ENCODE measurements around the gene AANAT. TPM values are rescaled to one million over a fixed set of nuclear protein-coding genes. Genes with fewer than 3 reads are reported as not detected.

The AANAT gene
- total and polyA plus RNA-seq, 5 experiments from 2014 or later = not detected

DNA sequence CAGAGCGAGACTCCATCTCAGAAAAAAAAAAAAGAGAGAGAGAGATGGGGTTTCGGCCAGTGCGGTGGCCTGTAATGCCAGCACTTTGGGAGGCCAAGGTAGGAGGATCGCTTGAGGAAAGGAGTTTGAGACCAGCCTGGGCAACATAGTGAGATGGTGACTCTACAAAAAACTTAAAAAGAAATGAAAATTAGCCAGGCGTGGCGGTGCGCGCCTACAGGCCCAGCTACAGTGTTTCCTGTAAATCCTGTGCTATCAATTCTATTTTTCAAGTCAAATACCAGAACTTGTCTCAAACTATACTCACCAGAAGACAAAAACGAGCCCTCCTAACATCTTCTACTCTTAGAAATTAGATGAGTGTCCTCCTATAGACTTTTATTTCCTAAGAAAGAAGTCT is 33.7 kb upstream of the AANAT start:
- Mint-ChIP-seq H3K4me1 (peaks cover 19 to 56% (median 26%) of the 10 kb centered on the region in 4 donors), H3K4me3 (no peak overlapping the region), H3K27ac (no peak overlapping the region), H3K27me3 (no peaks in the 10 kb centered on the region), H3K36me3 (peaks cover 0 to 20% (median 2%) of the 10 kb centered on the region in 3 donors), H3K9me3 (no peaks in the 10 kb centered on the region)
- DNase-seq (no peak), ATAC-seq (no peak)
- POLR2A ChIA-PET = no interaction called here

DNA sequence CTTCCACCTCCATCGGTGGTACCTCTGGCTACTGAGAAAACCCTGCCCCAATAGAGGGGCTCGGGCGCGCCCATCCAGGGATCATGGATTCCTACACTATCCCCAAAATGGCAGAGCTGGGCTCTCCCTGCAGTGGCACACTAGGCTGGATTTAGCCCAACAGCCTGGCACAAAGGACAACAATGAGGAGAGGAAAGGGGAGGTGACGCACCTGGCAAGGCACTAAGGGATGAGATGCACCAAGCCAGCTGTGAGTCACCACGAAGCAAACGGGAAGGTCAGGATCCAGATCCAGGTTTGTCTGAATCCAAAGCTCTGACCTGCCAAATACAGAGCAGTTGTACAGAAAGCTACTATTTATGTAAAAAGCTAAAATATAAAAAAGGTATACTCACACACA is 32.5 kb upstream of the AANAT start:
- Mint-ChIP-seq H3K36me3 (peaks cover 0 to 18% (median 2%) of the 10 kb centered on the region in 3 donors), H3K4me1 (peaks cover 26 to 65% (median 33%) of the 10 kb centered on the region in 4 donors), H3K27me3 (no peaks in the 10 kb centered on the region), H3K4me3 (no peak overlapping the region), H3K9me3 (no peaks in the 10 kb centered on the region), H3K27ac (no peak overlapping the region)
- DNase-seq (no peak), ATAC-seq (no peak)
- POLR2A ChIA-PET = interaction anchor here (0.8 kb wide), 1 partner anchor 15 kb away, joined by 4 read pairs; no protein-coding TSS in a partner anchor

DNA sequence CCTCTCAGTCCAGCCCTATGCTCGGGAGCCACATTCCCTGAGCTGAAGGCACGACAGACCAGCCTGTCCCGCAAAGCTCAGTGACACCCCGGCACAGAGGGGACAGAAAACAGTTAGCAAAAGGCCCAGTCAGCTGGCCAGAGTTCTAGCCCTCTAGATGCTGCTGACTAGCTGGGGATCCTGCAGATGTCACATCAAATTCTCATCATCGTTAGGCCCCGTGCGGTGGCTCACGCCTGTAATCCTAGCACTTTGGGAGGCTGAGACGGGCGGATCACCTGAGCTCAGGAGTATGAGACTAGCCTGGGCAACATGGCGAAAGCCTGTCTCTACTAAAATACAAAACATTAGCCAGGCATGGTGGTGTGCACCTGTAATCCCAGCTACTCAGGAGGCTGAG is 31.7 kb upstream of the AANAT start:
- H3K27me3 Mint-ChIP-seq = no peaks in the 10 kb centered on the region
- no peak overlapping the region for H3K4me3 Mint-ChIP-seq
- DNase-seq (no peak), ATAC-seq (no peak)
- peaks cover 26 to 67% (median 39%) of the 10 kb centered on the region in 4 donors for H3K4me1 Mint-ChIP-seq
- H3K36me3 Mint-ChIP-seq = peaks cover 0 to 15% (median 2%) of the 10 kb centered on the region in 3 donors
- POLR2A ChIA-PET = no interaction called here
- H3K27ac Mint-ChIP-seq = no peak overlapping the region
- no peaks in the 10 kb centered on the region for H3K9me3 Mint-ChIP-seq

DNA sequence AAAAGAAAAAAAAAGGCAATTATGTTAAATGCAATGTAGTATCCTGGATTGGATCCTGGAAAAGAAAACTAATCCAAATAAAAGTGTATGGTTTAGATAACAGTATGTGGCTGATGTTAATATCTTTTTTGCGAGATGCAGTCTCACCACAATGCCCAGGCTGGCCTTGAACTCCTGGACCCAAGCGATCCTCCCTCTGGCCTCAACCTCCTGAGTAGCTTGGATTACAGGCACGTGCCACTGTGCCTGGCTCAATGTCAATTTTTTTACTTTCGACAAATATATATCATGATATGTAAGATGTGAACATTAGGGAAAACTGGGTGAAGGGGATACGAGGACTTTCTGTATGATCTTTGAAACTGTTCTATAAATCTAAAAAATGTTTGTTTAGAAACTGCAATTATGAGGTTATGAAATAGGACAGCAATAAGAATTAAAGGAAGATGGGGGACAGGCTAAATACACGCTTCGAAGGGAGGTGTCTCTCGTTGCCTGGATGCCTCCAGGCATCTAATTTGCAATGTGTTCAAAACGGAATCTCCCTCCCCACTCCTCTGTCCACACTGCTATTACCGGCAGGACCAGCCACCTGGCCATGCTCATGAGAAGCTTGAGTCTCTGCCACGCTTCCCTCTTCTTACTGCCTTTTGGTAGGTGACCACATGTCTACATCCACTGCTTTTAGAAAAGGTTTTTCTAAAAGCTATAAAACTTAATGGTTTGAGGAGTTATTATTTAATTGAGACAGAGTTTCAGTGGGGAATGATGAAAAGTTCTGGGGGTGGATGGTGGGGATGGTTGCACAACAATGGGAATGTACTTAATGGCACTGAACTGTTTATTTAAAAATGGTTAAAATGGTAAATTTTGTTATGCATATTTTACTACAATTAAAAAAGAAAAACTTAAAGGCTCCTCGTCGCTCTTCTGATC is 29.7 kb upstream of the AANAT start:
- Mint-ChIP-seq H3K4me1 (peaks cover 36 to 72% (median 50%) of the 10 kb centered on the region in 4 donors), H3K4me3 (peak overlapping the region in 1 of 10 donors; percentile 24)

DNA sequence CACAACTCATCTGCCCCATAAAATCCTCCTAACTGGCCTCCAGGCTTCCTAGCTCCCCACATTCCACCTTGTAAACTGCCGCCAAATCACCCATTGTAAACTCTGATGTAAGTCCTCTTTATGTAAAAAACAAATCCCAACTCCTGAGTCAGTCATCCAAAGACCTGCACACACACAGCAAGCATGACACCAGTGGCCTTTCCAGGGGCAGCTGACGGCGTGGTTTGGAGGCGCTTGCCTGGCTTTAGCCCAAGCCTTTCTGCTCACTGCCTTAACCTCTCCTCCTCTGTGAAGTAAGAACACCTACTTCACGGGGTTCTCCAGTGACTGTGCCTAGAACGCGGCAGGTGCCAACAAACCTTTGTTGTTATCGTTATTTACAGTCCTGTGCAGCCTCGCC is 28.5 kb upstream of the AANAT start:
- ATAC-seq (no peak), DNase-seq (no peak)
- no peaks in the 10 kb centered on the region for H3K27me3 Mint-ChIP-seq
- no peak overlapping the region for H3K4me3 Mint-ChIP-seq
- H3K36me3 Mint-ChIP-seq = peaks cover 0 to 17% (median 2%) of the 10 kb centered on the region in 3 donors
- POLR2A ChIA-PET = no interaction called here
- H3K27ac Mint-ChIP-seq = no peak overlapping the region
- H3K9me3 Mint-ChIP-seq = no peaks in the 10 kb centered on the region
- H3K4me1 Mint-ChIP-seq = peaks cover 42 to 70% (median 59%) of the 10 kb centered on the region in 4 donors

More for the DNA sequence above, 29.7 kb upstream of the AANAT start:
- POLR2A ChIA-PET = no interaction called here
- ATAC-seq = no peak
- Mint-ChIP-seq H3K9me3 (no peaks in the 10 kb centered on the region), H3K27ac (no peak overlapping the region), H3K36me3 (peaks cover 0 to 17% (median 2%) of the 10 kb centered on the region in 3 donors), H3K27me3 (no peaks in the 10 kb centered on the region)
- no peak for DNase-seq

DNA sequence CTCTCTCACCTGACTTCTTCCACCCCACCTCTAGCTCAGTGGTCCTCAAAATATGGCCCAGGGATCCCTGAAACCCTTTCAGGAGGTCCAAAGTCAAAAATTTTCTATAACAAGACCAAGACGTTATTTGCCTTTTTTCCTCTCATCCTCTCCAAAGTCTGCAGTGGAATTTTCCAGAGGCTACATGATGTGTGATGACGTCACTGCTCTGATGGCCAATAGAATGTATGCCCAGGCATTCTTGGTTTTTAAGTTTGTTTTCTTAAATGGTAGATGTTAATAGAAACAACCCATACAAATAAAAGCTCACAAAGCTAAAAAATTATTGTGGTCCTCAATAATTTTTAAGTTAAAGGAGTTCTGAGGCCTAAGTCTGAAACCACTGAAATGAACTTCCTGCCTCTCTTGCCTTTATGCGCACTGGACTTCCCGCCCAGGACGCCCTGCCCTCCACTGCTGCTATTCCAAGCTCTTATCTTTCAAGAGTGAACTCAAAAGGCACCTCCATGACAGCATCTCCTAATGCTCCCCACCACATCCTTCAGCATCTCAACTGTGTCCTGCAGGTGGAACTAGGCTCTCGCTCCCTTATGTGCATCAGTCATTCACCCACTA is 28.0 kb upstream of the AANAT start:
- POLR2A ChIA-PET = no interaction called here
- no peak for ATAC-seq
- no peak overlapping the region for H3K4me3 Mint-ChIP-seq
- peak overlapping the region in 3 of 10 donors; percentile 17 to 67 (median 20) for H3K27ac Mint-ChIP-seq
- peaks cover 41 to 69% (median 65%) of the 10 kb centered on the region in 4 donors for H3K4me1 Mint-ChIP-seq
- DNase-seq = no peak
- no peaks in the 10 kb centered on the region for H3K9me3 Mint-ChIP-seq
- H3K36me3 Mint-ChIP-seq = peaks cover 0 to 15% (median 2%) of the 10 kb centered on the region in 3 donors
- H3K27me3 Mint-ChIP-seq = no peaks in the 10 kb centered on the region

DNA sequence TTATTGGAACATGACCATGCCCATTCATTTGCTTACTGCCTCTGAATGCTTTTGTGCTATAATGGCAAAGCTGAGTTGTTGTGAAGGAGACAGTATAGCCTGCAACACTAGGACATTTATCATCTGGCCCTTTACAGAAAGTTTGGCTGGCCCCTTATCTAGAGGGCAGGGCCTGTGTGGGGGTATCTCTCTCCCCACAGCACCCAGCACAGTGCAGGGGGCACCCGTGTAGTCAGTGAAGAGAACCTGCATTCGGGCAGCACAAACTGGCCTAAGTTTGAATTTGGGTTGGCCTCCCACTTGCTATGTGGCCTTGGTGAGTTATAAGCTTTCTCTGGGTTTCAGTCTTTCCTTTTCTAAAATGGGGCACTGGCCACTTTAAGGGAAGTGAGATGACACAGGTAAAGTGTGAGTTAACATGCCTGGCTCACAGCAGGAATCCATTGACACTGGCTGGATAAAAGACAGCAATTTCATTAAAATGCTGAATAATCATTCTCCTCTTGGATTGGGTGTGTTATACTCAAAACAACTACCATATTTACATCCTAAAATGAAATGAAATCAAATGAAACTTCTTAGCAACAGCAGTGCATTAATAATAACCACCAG is 26.5 kb upstream of the AANAT start:
- POLR2A ChIA-PET = interaction anchor here (0.6 kb wide), 1 partner anchor 32 kb away, joined by 3 read pairs; no protein-coding TSS in a partner anchor
- H3K9me3 Mint-ChIP-seq = no peaks in the 10 kb centered on the region
- peaks cover 0 to 14% (median 0%) of the 10 kb centered on the region in 3 donors for H3K36me3 Mint-ChIP-seq
- no peak overlapping the region for H3K4me3 Mint-ChIP-seq
- H3K4me1 Mint-ChIP-seq = peaks cover 39 to 79% (median 74%) of the 10 kb centered on the region in 4 donors
- H3K27me3 Mint-ChIP-seq = no peaks in the 10 kb centered on the region
- DNase-seq = no peak
- no peak for ATAC-seq
- H3K27ac Mint-ChIP-seq = no peak overlapping the region

DNA sequence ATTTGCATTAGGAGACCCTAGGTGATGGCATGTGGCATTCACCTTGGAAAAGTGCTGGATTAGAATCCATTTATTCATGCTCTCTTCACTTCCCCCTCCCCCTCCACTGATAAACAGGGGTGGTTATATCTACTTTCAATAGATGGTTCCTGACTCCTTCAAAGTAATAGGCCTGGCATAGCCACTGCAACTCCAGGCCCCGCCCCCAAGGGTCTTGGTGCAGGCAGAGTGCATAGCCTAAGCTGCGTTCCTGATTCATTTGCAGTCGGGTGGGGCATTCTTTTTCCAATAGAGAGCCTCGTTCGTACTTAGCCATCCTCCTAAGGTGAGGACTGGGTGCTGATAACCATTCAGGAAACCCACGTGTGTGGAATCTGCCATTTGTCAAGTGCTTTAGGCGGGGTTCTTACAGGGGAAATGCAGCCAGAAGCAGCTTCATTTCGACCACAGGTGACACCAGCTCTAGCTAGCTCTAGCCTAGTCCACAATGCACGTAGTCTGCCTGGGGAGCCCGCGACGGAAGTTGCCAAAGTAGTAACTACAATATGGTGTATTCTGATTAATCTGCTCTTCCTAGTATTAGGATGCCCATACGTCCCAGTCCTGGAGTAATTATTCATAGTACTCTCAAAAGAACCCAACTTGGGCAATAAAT is 25.6 kb upstream of the AANAT start:
- no peak for DNase-seq
- ATAC-seq = no peak
- POLR2A ChIA-PET = no interaction called here
- peaks cover 0 to 19% (median 0%) of the 10 kb centered on the region in 3 donors for H3K36me3 Mint-ChIP-seq
- H3K27me3 Mint-ChIP-seq = no peaks in the 10 kb centered on the region
- H3K9me3 Mint-ChIP-seq = no peaks in the 10 kb centered on the region
- H3K27ac Mint-ChIP-seq = peak overlapping the region in 1 of 10 donors; percentile 67
- peaks cover 36 to 88% (median 78%) of the 10 kb centered on the region in 4 donors for H3K4me1 Mint-ChIP-seq
- peak overlapping the region in 1 of 10 donors; percentile 4 for H3K4me3 Mint-ChIP-seq

DNA sequence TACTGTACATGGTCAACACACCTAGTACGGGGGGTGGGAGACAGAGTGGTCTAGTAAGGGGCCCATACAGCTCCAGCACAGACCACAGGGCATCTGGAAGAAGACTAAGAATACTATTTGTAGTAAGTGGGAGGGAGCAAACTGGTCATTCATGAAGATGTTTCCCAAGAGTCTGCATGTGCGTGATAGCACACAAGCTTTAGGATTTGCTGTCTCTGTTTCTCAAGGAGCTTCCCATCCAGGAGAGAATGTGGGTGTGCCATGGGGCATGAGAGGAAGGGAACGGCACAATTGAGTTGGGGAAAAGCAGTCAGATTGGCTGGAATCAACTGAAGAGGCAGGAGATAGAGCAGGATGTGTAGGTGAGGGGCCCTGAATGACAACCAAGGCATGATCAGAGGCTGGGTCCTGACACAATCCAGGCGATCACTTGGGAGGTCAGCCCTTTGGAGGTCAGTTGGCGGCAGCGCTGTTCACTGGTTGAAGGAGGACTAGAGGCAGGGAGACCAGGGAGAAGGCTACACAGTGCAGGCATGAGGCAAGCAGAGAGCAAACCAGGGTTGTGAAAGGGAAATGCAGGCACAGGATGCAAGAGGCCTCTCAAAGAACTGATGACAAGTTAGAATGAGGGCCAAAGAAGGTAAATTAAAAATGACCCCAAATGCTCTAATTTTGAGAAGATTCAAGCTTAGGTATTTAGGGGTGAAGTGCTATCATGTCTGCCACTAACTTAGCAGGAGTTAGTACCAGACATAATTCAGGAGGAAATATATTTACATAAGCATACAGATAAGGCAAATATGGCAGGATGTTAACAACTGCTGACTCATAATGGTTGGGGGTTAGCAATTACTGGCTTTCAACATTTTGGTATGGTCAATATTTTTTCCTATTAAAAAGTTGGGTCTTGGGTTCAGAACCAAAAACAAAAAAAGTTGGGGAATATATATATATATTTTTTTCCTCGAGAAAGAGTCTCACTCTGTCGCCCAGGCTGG is 24.8 kb upstream of the AANAT start:
- peak overlapping the region in 5 of 10 donors; percentile 41 to 79 (median 53) for H3K27ac Mint-ChIP-seq
- DNase-seq (no peak), ATAC-seq (no peak)
- peaks cover 41 to 97% (median 86%) of the 10 kb centered on the region in 4 donors for H3K4me1 Mint-ChIP-seq
- POLR2A ChIA-PET = interaction anchor here (1.2 kb wide), 2 partner anchors 11 to 16 kb away, joined by 3 read pairs; partner anchors contain the start of gene UBE2O
- H3K4me3 Mint-ChIP-seq = peak overlapping the region in 2 of 10 donors; percentile 4 to 30
- H3K27me3 Mint-ChIP-seq = no peaks in the 10 kb centered on the region
- no peaks in the 10 kb centered on the region for H3K9me3 Mint-ChIP-seq
- peaks cover 0 to 22% (median 0%) of the 10 kb centered on the region in 3 donors for H3K36me3 Mint-ChIP-seq

DNA sequence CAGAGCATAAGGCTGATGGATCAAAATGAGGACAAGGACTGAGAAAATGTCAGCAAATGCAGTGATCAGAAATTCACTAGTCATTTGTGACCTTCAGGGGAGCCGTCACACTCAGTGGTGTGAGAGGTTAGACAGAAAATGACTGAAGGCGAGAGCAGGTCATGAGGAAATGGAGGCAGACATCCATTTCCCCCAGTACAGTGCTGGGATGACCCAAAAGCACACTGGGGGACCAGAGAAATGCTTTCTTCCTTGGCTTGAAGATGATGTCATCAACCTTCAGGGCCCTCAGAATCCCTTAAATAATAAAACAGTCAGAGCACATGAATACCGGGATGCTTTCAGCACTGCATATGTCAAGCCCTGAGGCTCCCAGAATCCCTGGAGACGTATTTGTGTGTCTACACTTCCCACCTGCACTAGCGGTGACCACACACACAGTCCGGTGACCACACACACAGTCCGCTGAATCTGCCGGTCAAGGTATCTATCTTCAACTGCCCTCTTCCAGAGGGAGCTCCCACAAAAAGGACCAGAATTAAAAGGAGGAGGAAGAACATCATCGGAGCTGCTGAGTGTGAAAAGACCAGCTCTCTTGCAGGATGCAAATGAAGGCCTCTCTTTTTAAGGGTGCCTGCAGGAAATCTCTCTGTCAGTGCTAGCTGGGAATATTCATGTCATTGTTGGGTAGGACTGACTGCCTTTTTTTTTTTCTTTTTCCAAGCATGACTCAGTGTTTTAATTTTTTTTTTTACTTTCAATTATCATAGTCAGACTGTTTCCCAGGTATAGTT is 22.7 kb upstream of the AANAT start:
- Mint-ChIP-seq H3K27ac (peak overlapping the region in 4 of 10 donors; percentile 2 to 49 (median 30)), H3K4me1 (peaks cover 38 to 90% (median 87%) of the 10 kb centered on the region in 4 donors), H3K4me3 (peak overlapping the region in 1 of 10 donors; percentile 7), H3K27me3 (no peaks in the 10 kb centered on the region), H3K36me3 (peaks cover 0 to 15% (median 0%) of the 10 kb centered on the region in 3 donors), H3K9me3 (no peaks in the 10 kb centered on the region)
- POLR2A ChIA-PET = interaction anchor here (0.6 kb wide), 1 partner anchor 1672 kb away, joined by 7 read pairs; no protein-coding TSS in a partner anchor
- ATAC-seq (no peak), DNase-seq (no peak)

Data from naive thymus-derived CD8-positive, alpha-beta T cell (primary cell).